Measurements from ENCODE around the gene SERPINA7.
"Not testable (repeated sequence)": the region's sequence is repeated elsewhere in the genome, so short reads cannot be mapped to it uniquely, and the experiment has no call there.

Gene SERPINA7

GRCh38 chrX:105999294-105999693, 39.2 kb downstream of the SERPINA7 start:
- Histone ChIP-seq H3K27me3 (ENCODE audit: low read depth, low read length) (no peaks in the 10 kb centered on the region), H2AFZ (ENCODE audit: low read depth, low read length) (no peak overlapping the region), H3K27ac (ENCODE audit: low read length) (no peak overlapping the region), H3K4me2 (ENCODE audit: low read length) (no peak overlapping the region), H3K36me3 (replicated peaks; ENCODE audit: low read depth, low read length) (no peaks in the 10 kb centered on the region), H3K9me3 (ENCODE audit: insufficient read depth, low read length) (no peaks in the 10 kb centered on the region), H3K9ac (ENCODE audit: low read length) (no peak overlapping the region), H3K79me2 (ENCODE audit: low read length) (no peaks in the 10 kb centered on the region), H4K20me1 (ENCODE audit: insufficient read depth, low read length) (no peaks in the 10 kb centered on the region), H3K4me1 (ENCODE audit: low read length) (no peaks in the 10 kb centered on the region), H3K4me3 (ENCODE audit: low read length) (no peak overlapping the region)
- TF ChIP-seq, protein P1, sequence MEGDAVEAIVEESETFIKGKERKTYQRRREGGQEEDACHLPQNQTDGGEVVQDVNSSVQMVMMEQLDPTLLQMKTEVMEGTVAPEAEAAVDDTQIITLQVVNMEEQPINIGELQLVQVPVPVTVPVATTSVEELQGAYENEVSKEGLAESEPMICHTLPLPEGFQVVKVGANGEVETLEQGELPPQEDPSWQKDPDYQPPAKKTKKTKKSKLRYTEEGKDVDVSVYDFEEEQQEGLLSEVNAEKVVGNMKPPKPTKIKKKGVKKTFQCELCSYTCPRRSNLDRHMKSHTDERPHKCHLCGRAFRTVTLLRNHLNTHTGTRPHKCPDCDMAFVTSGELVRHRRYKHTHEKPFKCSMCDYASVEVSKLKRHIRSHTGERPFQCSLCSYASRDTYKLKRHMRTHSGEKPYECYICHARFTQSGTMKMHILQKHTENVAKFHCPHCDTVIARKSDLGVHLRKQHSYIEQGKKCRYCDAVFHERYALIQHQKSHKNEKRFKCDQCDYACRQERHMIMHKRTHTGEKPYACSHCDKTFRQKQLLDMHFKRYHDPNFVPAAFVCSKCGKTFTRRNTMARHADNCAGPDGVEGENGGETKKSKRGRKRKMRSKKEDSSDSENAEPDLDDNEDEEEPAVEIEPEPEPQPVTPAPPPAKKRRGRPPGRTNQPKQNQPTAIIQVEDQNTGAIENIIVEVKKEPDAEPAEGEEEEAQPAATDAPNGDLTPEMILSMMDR (IDR thresholded peaks at IDR 0.05; ENCODE audit: low read depth, low read length): no peak
- no peak for TF ChIP-seq EZH2phosphoT487 (IDR thresholded peaks at IDR 0.05; ENCODE audit: low read depth)

DNA sequence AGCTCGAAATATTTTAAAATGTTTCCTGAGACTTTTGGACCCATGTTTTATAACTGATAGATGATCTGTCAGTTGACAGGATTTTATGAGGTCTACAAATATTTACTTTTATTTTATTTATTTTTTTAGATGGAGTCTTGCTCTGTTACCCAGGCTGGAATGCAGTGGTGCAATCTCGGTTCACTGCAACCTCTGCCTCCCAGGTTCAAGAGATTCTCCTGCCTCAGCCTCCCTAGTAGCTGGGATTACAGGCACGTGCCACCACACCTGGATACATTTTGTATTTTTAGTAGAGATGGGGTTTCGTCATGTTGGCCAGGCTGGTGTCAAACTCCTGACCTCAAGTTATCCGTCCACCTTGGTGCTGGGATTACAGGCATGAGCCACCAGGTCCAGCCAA, 50.0 kb downstream of the SERPINA7 start:
- not testable (repeated sequence) for H3K9me3 ChIP-seq (ENCODE audit: insufficient read depth, low read length); H3K27me3 ChIP-seq (ENCODE audit: low read depth, low read length); H3K27ac ChIP-seq (ENCODE audit: low read length); H3K79me2 ChIP-seq (ENCODE audit: low read length); H3K4me2 ChIP-seq (ENCODE audit: low read length); H3K4me1 ChIP-seq (ENCODE audit: low read length); H3K9ac ChIP-seq (ENCODE audit: low read length); H4K20me1 ChIP-seq (ENCODE audit: insufficient read depth, low read length); H3K36me3 ChIP-seq (replicated peaks; ENCODE audit: low read depth, low read length); H3K4me3 ChIP-seq (ENCODE audit: low read length); H2AFZ ChIP-seq (ENCODE audit: low read depth, low read length)

Measured in OCI-LY3 (cell line).